ENCODE results near the gene CHRNA9. TPM values are rescaled to one million over a fixed set of nuclear protein-coding genes. Genes with fewer than 3 reads are reported as not detected.

The CHRNA9 gene
- total and polyA plus RNA-seq, 2 experiments from 2014 or later: 0.50 to 1.6 TPM

GRCh38 chr4:40399578-40399977 is 64.4 kb downstream of the CHRNA9 start:
- H3K4me1 ChIP-seq (ENCODE audit: insufficient read depth): peaks cover 29% of the 10 kb centered on the region
- no peaks in the 10 kb centered on the region for H3K27me3 ChIP-seq
- H3K36me3 ChIP-seq (replicated peaks; ENCODE audit: insufficient read depth, low read depth): no peaks in the 10 kb centered on the region
- H3K4me3 ChIP-seq: no peak overlapping the region
- no peak overlapping the region for H2AFZ ChIP-seq
- H3K27ac ChIP-seq: no peak overlapping the region
- no peak for TF ChIP-seq EZH2phosphoT487 (IDR thresholded peaks at IDR 0.05; ENCODE audit: low read depth, severe bottlenecking, unreplicated experiment)
- DNase-seq (ENCODE audit: low spot score): no peak
- H3K9me3 ChIP-seq (ENCODE audit: low read depth): no peaks in the 10 kb centered on the region
- H3K4me2 ChIP-seq: no peak overlapping the region
- 86% methylated on average over 3 of the region's 3 CpGs for WGBS (ENCODE audit: low lambda C conversion rate, missing lambda C conversion rate)
- H3K79me2 ChIP-seq: no peaks in the 10 kb centered on the region
- no peaks in the 10 kb centered on the region for H4K20me1 ChIP-seq (ENCODE audit: insufficient read depth, poor library complexity, severe bottlenecking)
- H3K9me2 ChIP-seq (replicated peaks; ENCODE audit: insufficient read depth): no peaks in the 10 kb centered on the region

- Histone ChIP-seq H3K9me3 (ENCODE audit: low read depth) (no peaks in the 10 kb centered on the region), H2AFZ (no peak overlapping the region), H3K4me1 (ENCODE audit: insufficient read depth) (peaks cover 39% of the 10 kb centered on the region), H3K36me3 (replicated peaks; ENCODE audit: insufficient read depth, low read depth) (no peaks in the 10 kb centered on the region), H3K79me2 (no peaks in the 10 kb centered on the region), H3K4me2 (no peak overlapping the region), H4K20me1 (ENCODE audit: insufficient read depth, poor library complexity, severe bottlenecking) (no peaks in the 10 kb centered on the region), H3K27me3 (no peaks in the 10 kb centered on the region), H3K4me3 (no peak overlapping the region), H3K27ac (no peak overlapping the region), H3K9me2 (replicated peaks; ENCODE audit: insufficient read depth) (no peaks in the 10 kb centered on the region)
- no peak for DNase-seq (ENCODE audit: low spot score)
- 97% methylated on average over 6 of the region's 6 CpGs for WGBS (ENCODE audit: low lambda C conversion rate, missing lambda C conversion rate)
- no peak for TF ChIP-seq EZH2 (IDR thresholded peaks at IDR 0.05; ENCODE audit: borderline replicate concordance)
- no peak for TF ChIP-seq CTCF (IDR thresholded peaks at IDR 0.05; ENCODE audit: poor library complexity)
- no peak for TF ChIP-seq EZH2phosphoT487 (IDR thresholded peaks at IDR 0.05; ENCODE audit: low read depth, severe bottlenecking, unreplicated experiment)
These were observed 66.0 kb downstream of the CHRNA9 start for GRCh38 chr4:40401096-40401495.

- no peaks in the 10 kb centered on the region for H3K36me3 ChIP-seq (replicated peaks; ENCODE audit: insufficient read depth, low read depth)
- DNase-seq (ENCODE audit: low spot score): no peak
- H3K27me3 ChIP-seq: no peaks in the 10 kb centered on the region
- H2AFZ ChIP-seq: no peak overlapping the region
- H3K27ac ChIP-seq: no peak overlapping the region
- H3K4me1 ChIP-seq (ENCODE audit: insufficient read depth): peaks cover 35% of the 10 kb centered on the region
- H3K4me3 ChIP-seq: no peak overlapping the region
- H3K79me2 ChIP-seq: no peaks in the 10 kb centered on the region
- TF ChIP-seq EZH2phosphoT487 (IDR thresholded peaks at IDR 0.05; ENCODE audit: low read depth, severe bottlenecking, unreplicated experiment) (no peak), CTCF (IDR thresholded peaks at IDR 0.05; ENCODE audit: poor library complexity) (no peak), EZH2 (IDR thresholded peaks at IDR 0.05; ENCODE audit: borderline replicate concordance) (no peak)
- 51% methylated on average over 8 of the region's 8 CpGs for WGBS (ENCODE audit: low lambda C conversion rate, missing lambda C conversion rate)
- no peaks in the 10 kb centered on the region for H3K9me2 ChIP-seq (replicated peaks; ENCODE audit: insufficient read depth)
- no peaks in the 10 kb centered on the region for H4K20me1 ChIP-seq (ENCODE audit: insufficient read depth, poor library complexity, severe bottlenecking)
- H3K4me2 ChIP-seq: no peak overlapping the region
- H3K9me3 ChIP-seq (ENCODE audit: low read depth): no peaks in the 10 kb centered on the region
These were observed 66.5 kb downstream of the CHRNA9 start for GRCh38 chr4:40401631-40402030.

GRCh38 chr4:40402556-40402955 is 67.4 kb downstream of the CHRNA9 start:
- Histone ChIP-seq H3K27ac (peak overlapping the region; percentile 95), H3K27me3 (no peaks in the 10 kb centered on the region), H2AFZ (no peak overlapping the region), H3K4me3 (no peak overlapping the region), H3K4me2 (peak overlapping the region; percentile 16), H3K79me2 (no peaks in the 10 kb centered on the region), H3K9me3 (ENCODE audit: low read depth) (no peaks in the 10 kb centered on the region), H3K36me3 (replicated peaks; ENCODE audit: insufficient read depth, low read depth) (no peaks in the 10 kb centered on the region), H3K4me1 (ENCODE audit: insufficient read depth) (peaks cover 32% of the 10 kb centered on the region), H4K20me1 (ENCODE audit: insufficient read depth, poor library complexity, severe bottlenecking) (no peaks in the 10 kb centered on the region), H3K9me2 (replicated peaks; ENCODE audit: insufficient read depth) (no peaks in the 10 kb centered on the region)
- whole genome bisulfite sequencing (ENCODE audit: low lambda C conversion rate, missing lambda C conversion rate): 72% methylated on average over 1 of the region's 1 CpG
- TF ChIP-seq EZH2 (IDR thresholded peaks at IDR 0.05; ENCODE audit: borderline replicate concordance) (no peak), CTCF (IDR thresholded peaks at IDR 0.05; ENCODE audit: poor library complexity) (no peak), EZH2phosphoT487 (IDR thresholded peaks at IDR 0.05; ENCODE audit: low read depth, severe bottlenecking, unreplicated experiment) (no peak)
- DNase-seq (ENCODE audit: low spot score): no peak
